HuH-7.5 (cell line): ENCODE results near the gene TBCB.
"Not testable (repeated sequence)": the region's sequence is repeated elsewhere in the genome, so short reads cannot be mapped to it uniquely, and the experiment has no call there.

ENCODE experiments used
- DNase-seq: peaks from one replicate; pipeline ENCODE4 v3.0.0; 2011; ENCODE audit warnings: low spot score

The TBCB gene

DNA sequence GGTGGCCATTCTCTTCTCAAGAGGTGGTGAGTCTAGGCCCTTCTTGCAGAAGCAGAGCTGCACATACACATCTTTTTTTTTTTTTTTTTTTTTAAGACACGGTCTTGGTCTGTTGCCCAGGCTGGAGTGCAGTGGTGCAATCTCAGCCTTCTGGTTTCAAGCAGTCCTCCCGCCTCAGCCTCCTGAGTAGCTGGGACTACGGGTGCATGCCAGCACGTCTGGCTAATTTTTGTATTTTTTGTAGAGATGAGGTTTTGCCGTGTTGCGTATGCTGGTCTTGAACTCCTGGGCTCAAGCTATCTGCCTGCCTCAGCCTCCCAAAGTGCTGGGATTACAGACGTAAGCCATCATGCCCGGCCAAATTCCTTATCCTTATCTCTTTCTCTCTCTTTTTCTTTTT is 58.6 kb downstream of the TBCB start:
- not testable (repeated sequence) for DNase-seq
